HG02623 (cell line): ENCODE measurements around the gene GOLGA5.
"Not testable (repeated sequence)": the region's sequence is repeated elsewhere in the genome, so short reads cannot be mapped to it uniquely, and the experiment has no call there.

ENCODE experiments used
- ATAC-seq: cut with Tn5 transposase; IDR thresholded peaks from one replicate; pipeline ENCODE4 v1.9.1; 2021; ENCODE audit warnings: moderate library complexity; ENCODE audit not compliant: unreplicated experiment

GOLGA5 gene

DNA sequence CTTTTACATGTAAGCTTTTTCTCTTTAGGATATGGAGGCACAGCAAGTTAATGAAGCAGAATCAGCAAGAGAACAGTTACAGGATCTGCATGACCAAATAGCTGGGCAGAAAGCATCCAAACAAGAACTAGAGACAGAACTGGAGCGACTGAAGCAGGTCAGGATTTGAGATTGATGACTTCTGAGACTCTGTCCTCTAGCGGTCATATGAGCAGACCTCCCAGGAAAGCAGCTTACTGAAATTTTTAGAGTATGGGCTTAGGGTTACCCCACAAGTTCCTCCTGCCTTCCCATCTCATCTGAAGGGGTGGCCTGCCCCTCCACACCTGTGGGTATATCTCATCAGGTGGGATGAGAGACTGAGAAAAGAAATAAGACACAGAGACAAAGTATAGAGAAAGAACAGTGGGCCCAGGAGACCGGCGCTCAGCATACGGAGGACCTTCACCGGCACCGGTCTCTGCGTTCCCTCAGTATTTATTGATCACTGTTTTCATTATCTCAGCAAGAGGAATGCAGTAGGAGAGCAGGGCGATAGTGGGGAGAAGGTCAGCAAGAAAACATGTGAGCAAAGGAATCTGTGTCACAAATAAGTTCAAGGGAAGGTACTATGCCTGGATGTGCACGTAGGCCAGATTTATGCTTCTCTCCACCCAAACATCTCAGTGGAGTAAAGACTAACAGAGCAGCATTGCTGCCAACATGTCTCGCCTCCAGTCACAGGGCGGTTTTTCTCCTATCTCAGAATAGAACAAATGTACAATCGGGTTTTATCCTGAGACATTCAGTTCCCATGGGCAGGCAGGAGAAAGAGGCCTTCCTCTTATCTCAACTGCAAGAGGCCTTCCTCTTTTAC is 25.8 kb downstream of the GOLGA5 start:
- not testable (repeated sequence) for ATAC-seq

DNA sequence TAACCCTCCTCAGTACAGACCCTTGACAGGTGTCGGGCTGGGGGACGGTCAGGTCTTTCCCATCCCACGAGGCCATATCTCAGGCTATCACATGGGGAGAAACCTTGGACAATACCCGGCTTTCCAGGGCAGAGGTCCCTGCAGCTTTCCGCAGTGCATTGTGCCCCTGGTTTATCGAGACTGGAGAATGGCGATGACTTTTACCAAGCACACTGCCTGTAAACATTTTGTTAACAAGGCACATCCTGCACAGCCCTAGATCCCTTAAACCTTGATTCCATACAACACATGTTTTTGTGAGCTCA is 26.4 kb downstream of the GOLGA5 start:
- ATAC-seq = not testable (repeated sequence)

DNA sequence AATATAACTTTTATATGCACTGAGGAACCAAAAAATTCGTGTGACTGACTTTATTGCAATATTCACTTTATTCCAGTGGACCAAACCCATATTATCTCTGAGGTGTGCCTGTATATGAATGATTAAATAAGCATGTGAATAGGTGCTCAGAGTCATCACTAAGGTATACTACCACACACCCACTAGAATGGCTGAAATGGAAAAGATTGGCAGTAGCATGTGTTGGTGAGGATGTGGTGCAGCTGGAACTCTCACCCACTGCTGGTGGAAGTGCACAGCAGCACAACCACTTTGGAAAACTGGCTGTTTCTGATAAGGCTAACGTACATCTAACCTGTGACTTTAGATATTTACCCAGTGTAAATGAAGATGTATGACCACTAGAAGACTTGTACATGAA is 36.8 kb downstream of the GOLGA5 start:
- ATAC-seq = no peak

DNA sequence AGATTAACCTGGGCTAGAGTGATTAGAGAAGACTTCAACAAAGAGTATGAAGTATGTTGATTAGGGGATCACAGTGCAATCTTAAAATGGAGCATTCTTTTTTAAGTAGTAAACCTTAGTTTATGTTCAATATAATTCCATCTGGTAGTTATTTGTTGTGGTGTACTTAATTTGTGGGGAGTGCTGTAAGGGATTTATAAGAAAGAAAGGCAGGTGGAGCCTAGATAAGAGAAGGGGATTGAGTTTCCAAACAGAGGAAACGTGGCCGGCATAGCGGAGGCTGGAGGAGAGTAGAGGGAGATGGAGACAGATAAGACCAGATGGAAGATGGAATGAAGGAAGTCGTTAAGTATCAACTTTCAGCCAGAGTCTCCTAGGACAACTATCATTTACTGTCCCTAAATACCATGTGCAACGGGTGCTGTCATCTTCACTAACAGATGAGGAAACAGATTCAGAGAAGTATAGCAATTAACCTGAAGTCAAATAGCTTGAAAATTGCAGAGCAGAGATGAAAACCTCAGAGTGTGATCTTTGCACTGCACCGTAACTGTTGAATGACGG is 38.1 kb downstream of the GOLGA5 start:
- no peak for ATAC-seq

DNA sequence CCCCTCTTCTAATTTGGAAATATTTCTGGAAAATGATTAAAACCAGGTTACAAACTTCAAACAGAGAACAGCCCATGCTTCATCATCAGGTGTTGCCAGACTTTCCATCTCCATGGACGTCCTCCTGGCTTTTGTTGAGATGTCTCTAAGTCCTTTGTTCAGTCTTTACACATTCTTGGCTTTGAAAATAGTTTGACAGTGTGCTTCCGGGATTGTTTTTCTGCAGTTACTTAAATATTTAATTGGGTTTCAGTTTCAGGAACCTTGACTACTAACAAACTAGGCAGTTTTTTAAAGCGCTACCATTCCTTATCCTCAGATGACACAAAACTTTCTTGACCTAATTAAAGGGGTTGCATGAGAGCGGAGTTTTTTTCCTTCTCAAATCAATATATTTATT is 47.8 kb downstream of the GOLGA5 start:
- ATAC-seq = no peak

DNA sequence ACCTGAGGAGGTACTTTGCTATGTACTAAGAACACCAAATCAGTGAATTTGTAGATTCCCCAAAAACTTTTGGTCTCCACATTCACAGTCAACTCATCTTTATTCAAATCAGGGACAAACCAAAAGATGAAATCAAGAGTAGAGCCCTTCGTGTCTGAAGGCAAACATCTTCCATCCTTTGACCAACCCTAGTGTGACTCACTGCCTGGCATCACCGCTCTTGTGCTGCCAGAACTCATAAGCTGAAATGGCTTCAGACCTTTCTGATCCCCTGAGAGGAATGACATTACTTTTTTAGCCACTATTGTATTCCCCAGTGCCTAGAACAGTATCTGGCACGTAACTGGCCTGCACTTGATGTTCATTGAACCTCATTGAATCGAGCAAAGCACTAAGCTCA is 50.1 kb downstream of the GOLGA5 start:
- no peak for ATAC-seq

DNA sequence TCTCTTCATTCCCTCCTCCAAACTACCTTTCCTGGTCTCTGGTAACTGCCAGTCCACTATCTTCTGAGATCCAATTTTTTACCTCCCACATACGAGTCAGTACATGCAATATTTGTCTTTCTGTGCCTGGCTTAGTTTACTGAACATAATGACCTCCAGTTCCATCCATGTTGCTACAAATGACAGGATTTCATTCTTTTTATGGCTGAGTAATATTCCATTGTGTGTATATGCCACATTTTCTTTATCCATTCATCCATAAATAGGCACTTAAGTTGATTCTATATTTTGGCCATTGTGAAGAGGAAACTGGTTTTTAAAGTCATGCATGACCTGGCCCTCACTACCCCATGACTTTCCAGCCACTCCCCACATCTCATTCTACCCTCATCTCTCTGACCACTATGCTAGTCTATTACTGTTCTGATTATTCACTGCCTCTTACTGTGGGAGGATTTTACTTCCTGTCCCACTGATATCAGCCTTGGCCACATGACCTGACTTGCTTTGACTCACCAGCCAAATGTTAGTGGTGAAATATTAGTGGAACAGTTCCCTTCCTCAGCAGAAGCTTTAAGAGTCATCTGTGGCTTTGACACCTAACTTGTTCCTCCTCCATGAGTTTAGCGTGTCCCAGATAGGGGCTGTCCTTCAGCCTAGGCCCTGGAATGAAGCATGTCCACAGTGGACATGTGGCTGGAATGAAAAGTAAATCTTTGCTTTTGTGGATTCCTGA is 52.2 kb downstream of the GOLGA5 start:
- ATAC-seq = peak; percentile 80

DNA sequence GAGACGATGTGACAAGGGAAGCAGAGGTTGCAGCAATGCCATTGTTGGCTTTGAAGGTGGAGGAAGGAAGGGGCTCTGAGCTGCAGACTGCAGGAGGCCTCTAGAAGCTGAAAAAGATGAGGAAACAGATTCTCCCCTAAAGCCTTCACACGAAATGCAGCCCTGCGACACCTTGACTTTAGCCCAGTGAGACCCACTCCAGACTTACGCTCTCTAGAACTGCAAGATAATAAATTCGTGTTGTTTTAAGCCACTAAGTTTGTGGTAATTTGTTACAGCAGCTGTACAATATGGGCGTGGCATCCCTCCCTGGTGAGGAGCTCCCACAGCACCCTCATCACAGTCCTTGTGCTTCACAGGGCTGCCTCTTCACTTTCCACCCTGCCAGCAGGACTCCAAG is 53.2 kb downstream of the GOLGA5 start:
- no peak for ATAC-seq

DNA sequence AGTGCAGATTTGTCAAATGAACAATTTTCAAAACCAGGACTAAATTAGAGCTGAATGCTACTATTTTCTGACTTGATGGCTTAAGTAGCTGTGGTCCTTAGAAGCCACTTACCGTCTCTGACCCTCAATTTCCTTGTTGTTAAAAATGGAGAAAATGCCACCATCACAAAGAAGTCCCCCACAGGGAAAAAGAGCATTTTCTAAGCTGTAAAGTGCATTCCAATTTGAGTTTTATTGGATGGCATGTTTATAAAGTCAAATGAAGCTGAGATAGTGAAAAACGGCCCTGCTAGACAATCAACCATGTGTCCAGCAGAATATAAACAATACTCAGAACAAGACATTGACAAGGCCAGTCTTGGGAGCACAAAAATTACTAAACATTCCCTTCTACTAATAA is 53.6 kb downstream of the GOLGA5 start:
- ATAC-seq = no peak

DNA sequence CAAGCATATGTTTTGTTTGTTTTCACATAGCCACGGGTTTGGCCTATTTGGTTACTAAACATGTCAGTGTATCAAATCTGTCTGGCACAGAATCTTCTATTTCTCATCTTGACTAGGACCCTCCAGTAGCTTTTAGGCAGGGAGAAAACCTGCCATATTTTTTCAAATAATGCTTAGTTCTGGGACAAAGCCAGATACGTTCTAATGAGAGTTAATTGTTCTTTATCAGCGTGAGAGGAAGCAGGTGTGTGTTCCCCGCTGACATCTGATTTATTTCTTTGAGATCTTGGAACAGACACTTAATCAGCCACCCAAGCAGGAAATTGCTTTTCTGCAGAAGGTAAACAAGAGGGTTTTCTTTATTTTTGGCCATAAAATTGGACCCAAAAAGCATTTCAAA is 54.8 kb downstream of the GOLGA5 start:
- ATAC-seq = no peak

DNA sequence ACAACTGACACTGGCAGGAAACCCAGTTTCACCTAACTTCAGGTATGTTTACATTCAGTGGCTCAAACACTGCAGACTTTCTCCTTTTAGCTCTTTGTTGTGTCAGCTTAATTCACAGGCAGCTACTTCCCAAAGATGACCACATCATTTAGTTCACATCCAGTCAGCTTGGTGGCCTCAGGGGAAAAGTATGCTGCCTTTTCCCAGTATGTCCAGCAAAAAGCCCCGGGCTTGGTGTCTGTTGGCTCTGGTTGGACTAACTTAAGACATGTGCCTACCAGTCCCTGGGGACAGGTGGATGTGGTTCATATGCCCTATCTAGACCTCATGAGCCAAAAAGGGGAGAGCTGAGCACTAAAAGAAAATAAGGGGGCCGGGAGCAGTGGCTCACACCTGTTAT is 56.4 kb downstream of the GOLGA5 start:
- no peak for ATAC-seq

DNA sequence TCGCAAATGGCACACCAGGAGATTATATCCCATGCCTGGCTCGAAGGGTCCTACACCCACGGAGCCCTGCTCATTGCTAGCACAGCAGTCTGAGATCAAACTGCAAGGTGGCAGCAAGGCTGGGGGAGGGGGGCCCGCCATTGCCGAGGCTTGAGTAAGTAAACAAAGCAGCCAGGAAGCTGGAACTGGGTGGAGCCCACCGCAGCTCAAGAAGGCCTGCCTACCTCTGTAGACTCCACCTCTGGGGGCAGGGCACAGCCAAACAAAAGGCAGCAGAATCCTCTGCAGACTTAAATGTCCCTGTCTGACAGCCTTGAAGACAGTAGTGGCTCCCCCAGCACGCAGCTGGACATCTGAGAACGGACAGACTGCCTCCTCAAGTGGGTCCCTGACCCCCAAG is 59.0 kb downstream of the GOLGA5 start:
- not testable (repeated sequence) for ATAC-seq

DNA sequence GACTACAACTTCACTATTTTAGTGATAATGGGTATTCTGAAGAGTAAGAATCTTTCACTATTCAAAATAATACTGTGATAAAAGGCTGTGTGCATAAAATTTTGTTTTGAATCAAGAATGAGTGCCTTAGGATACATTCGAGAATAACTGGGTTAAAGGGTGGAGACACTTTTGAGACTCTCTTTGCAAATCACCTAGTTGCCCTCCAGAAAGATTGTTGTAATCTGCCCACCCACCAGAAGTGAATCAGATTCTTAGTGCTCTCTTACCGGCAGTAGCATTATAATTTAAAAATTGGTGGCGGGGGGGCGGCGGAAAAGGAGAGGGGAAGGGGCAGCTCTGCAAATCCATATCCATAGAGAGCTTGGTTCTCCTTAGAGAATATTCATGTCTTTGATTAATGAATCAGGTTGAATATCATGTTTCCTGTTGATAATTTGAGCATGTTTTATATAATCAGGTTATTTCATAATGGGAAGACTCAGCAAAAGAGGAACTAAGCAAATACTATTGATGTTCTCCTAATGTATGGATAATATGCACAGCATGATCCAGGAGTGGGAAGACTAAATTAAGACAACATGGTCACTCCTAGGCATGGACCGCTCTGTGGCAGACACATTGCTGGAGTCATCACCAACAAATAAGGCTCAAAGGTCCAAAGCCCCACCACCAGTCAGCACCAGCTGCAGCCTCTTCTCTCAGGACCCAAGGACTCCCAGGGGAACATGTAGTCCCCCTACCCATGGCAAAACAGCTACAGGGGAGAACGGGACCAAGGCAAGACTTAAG is 66.1 kb downstream of the GOLGA5 start:
- ATAC-seq = no peak

DNA sequence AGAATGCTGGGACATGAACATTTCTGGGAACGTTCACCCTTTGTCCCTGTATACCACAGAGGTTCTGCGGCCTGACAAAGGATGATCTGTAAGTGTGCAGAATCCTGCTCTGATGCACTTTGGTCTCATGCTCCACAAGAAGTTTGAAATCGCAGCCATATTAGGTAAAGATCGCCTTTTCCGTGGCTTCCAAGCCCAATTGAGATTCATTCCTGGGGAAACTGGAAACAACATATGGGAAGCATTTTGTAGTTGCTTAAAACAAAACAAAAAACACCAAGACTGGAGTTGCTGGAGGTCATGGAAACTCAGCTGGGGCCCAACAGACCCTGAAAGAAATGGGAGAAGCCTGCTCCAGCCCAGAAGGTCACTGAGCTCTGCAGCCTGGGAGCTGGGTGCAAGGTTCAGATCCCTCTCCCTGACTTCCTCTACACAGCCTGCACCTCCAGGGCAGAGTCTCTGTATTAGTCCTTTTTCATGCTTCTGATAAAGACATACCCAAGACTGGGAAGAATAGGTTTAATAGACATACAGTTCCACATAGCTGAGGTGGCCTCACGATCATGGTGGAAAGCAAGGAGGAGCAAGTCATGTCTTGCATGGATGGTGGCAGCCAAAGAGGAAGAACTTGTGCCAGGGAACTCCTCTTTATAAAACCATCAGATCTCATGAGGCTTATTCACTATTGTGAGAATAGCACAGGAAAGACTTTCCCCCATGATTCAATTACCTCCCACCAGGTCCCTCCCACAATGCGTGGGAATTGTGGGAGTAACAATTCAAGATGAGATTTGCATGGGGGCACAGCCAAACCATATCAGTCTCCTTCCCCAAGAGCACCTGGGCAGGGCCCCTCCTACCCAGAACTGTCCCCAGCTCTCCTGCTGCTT is 68.0 kb downstream of the GOLGA5 start:
- no peak for ATAC-seq

DNA sequence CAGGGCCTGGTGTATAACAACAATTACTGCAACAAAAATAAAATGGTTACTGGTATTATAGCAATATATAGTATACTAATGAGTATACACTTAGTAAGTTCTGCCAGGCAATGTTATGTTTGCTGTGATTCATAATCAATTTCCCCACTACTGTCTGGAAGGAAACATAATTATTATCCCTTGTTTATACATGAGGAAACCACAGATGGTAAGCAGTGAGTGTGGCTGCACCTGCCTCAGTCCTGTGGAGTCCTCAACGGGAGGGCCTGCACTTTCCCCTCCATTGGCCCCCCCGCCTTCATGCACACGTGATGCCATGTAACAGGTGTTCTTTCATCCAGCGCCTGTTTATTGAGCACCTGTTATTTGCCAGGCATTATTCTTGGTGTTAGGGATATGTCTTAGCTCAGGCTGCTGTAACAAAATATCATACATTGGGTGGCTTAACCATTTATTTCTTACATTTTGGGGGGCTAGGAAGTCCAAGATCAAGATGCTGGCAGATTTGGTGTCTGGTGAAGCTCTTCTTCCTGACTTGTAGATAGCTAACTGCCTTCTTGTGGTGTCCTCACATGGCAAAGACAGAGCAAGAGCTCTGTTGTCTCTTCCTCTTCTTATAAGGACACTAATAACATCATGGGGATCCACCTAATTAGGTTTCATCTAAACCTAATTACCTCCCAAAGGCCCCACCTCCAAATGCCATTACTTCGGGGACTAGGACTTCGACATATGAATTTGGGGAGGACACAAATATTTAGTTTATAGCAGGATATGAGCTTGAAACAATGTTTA is 69.4 kb downstream of the GOLGA5 start:
- no peak for ATAC-seq

DNA sequence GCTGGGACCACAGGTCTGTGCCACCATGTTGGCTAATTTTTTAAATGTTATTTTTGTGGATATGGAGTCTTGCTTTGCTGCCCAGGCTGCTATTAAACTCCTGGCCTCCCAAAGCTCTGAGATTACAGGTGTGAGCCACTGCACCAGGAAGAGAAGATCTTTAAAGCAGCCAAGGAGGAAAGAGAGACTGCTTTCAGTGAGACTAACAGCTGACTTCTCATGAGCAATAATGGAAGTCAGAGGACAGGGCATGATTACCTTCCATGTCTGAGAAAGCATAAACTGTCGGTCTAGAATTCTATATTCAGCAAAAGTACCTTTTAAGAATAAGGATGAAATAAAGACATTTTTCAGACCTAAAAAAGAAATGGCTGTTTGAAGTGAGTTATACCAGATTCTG is 71.6 kb downstream of the GOLGA5 start:
- no peak for ATAC-seq

DNA sequence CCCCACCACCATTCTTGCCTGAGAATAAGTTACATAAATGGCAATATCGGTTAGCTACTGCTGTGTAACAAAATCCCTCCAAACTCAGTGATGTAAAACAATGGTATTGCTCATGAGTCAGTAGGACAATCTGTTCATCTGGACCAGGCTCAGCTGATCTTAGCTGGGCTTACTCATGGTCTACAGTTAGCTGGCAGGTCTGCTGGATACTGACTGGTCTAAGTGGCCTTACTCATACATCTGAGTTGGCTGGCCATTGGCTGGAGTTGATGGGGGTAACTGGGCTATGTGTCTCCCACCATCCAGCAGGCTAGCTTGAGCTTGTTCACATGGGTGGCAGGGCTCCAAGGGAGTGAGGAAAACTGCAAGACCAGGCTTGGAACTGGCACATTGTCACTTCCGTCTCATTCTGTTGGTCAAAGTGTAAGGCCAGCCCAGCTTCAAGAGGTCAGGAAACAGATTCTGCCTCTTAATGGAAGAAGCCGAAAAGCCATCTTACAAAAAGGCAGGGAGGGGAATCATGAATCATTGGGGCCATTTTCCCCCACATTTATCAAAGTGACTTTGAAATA is 72.2 kb downstream of the GOLGA5 start:
- no peak for ATAC-seq

DNA sequence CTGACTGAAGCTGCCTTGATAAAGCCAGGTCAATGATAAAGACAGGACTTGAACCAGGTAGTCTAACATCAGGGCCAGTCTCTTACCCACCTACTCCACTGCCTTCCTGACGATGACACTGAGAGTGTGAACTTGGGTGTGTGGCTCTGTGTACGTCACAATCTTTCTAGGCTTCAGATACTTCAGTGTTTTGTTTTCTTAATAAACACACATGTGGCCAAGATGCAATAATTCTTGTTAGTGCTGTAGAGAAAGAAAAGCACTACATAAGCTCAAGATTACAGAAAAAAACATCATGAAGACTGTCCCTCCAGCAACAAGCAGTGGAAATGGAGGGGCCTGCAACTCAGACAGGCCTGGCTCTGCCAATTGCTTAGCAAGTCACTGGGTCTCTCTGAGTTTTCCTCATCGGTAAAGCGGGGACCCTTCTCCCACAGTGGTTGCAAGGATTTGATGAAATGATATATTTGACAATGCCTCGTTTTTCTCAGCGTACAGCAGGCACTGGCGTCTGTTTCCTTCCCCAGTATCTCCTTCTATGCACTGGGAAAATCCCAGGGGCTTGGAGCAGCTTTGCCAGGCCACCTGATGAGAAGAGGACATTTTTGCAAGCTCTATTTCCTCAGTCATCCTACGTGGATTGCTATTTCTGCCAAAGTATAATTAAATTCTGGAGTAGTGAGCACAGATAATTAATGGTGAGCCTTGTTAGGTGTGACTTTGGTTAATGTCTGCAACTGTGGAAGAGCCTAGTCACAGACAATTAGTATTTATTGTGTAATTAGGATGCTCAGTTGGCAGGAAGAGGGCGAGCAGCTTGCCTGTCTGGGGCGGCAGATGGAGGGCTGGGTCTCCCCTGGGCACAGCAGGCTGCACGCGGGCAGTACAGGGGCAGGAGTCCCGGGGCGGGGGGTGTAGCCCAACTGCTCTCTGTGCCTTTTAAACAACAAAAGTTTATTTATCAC is 73.1 kb downstream of the GOLGA5 start:
- ATAC-seq = no peak
